Cerebellar nuclear complex (tissue), 1 donor: ENCODE results near the gene TRIP4.

ENCODE experiments used
- DNase-seq, 2 experiments: peaks; one replicate each; lab custom pipeline; 2025; lab: John Stamatoyannopoulos, UW

The TRIP4 gene

GRCh38 chr15:64447536-64448315, 60.1 kb downstream of the TRIP4 start:
- DNase-seq, result no peak

GRCh38 chr15:64452988-64453688, 65.5 kb downstream of the TRIP4 start:
- DNase-seq, result no peak

- no peak for DNase-seq
These were observed 66.0 kb downstream of the TRIP4 start for GRCh38 chr15:64453689-64454037.

- DNase-seq, result no peak
These were observed 66.6 kb downstream of the TRIP4 start for GRCh38 chr15:64454282-64454681.

GRCh38 chr15:64455961-64456371, 68.3 kb downstream of the TRIP4 start:
- DNase-seq, result no peak

GRCh38 chr15:64456634-64457108, 69.0 kb downstream of the TRIP4 start:
- DNase-seq, result no peak

GRCh38 chr15:64459066-64459781, 71.6 kb downstream of the TRIP4 start:
- no peak for DNase-seq

- DNase-seq, result peak in 1 of 2 experiments; percentile 77
These were observed 72.6 kb downstream of the TRIP4 start, which contains the start of gene ZNF609 for GRCh38 chr15:64460206-64460723. Gene ZNF609 (plus strand): TSS chr15:64460578. CDS start chr15:64499420, 38,842 bp downstream.

GRCh38 chr15:64460724-64461720, 73.4 kb downstream of the TRIP4 start:
- peak in 1 of 2 experiments; percentile 63 for DNase-seq

GRCh38 chr15:64461721-64462162, 74.1 kb downstream of the TRIP4 start:
- no peak for DNase-seq

- no peak for DNase-seq
These were observed 74.9 kb downstream of the TRIP4 start for GRCh38 chr15:64462492-64462891.

- DNase-seq, result no peak
These were observed 76.8 kb downstream of the TRIP4 start for GRCh38 chr15:64464276-64465005.

GRCh38 chr15:64466408-64467141, 78.9 kb downstream of the TRIP4 start:
- DNase-seq, result no peak

GRCh38 chr15:64472161-64472560, 84.5 kb downstream of the TRIP4 start:
- DNase-seq, result no peak

GRCh38 chr15:64474846-64475245, 87.2 kb downstream of the TRIP4 start:
- no peak for DNase-seq

GRCh38 chr15:64476550-64476949, 88.9 kb downstream of the TRIP4 start:
- no peak for DNase-seq

- no peak for DNase-seq
These were observed 91.2 kb downstream of the TRIP4 start for GRCh38 chr15:64478863-64479262.

- DNase-seq, result no peak
These were observed 93.3 kb downstream of the TRIP4 start for GRCh38 chr15:64480891-64481290.

GRCh38 chr15:64483749-64484148, 96.1 kb downstream of the TRIP4 start:
- no peak for DNase-seq

- DNase-seq, result no peak
These were observed 98.2 kb downstream of the TRIP4 start for GRCh38 chr15:64485796-64486195.
